DMS79 (cell line): ENCODE data around the gene SCRN1.

ENCODE experiments used
- DNase-seq: peaks from one replicate; lab custom pipeline; 2025; lab: John Stamatoyannopoulos, UW

The SCRN1 gene

GRCh38 chr7:29890251-29890650 lies 99.3 kb downstream of the SCRN1 start:
- no peak for DNase-seq

GRCh38 chr7:29889288-29889687 lies 100.3 kb downstream of the SCRN1 start:
- no peak for DNase-seq

- DNase-seq = no peak
Measured at GRCh38 chr7:29888006-29888405, 101.6 kb downstream of the SCRN1 start.

- DNase-seq = no peak
Measured at GRCh38 chr7:29886827-29887226, 102.8 kb downstream of the SCRN1 start.

GRCh38 chr7:29885626-29886025 lies 104.0 kb downstream of the SCRN1 start:
- no peak for DNase-seq

GRCh38 chr7:29884399-29885272 lies 105.0 kb downstream of the SCRN1 start:
- DNase-seq = peak; percentile 23

GRCh38 chr7:29883462-29884398 lies 105.9 kb downstream of the SCRN1 start:
- DNase-seq = no peak

GRCh38 chr7:29882481-29882880 lies 107.1 kb downstream of the SCRN1 start:
- no peak for DNase-seq

GRCh38 chr7:29881724-29882123 lies 107.9 kb downstream of the SCRN1 start:
- DNase-seq = no peak

- DNase-seq = no peak
Measured at GRCh38 chr7:29879609-29880008, 110.0 kb downstream of the SCRN1 start.

- DNase-seq = peak; percentile 2
Measured at GRCh38 chr7:29878081-29878688, 111.4 kb downstream of the SCRN1 start.

- no peak for DNase-seq
Measured at GRCh38 chr7:29877196-29877595, 112.4 kb downstream of the SCRN1 start.

GRCh38 chr7:29875741-29876140 lies 113.9 kb downstream of the SCRN1 start:
- DNase-seq = no peak

- DNase-seq = no peak
Measured at GRCh38 chr7:29873644-29874294, 115.8 kb downstream of the SCRN1 start.

GRCh38 chr7:29871787-29872398 lies 117.7 kb downstream of the SCRN1 start:
- no peak for DNase-seq
